OCI-LY1 (cell line): Measurements from ENCODE around the gene BTBD9.

Source experiments
- H2AFZ ChIP-seq: fragments of 200-600 bp; sonication (generic), shearing (Covaris generic); 2 replicates; pipeline ENCODE4 v1.6.0; 2014; ENCODE audit warnings: antibody characterized with exemption, mild to moderate bottlenecking, low read length
- H3F3A ChIP-seq: fragments of 200-600 bp; sonication (generic), shearing (Covaris generic); 2 replicates; pipeline ENCODE4 v1.6.0; 2014; ENCODE audit warnings: mild to moderate bottlenecking, antibody characterized with exemption, low read length, moderate library complexity; ENCODE audit not compliant: insufficient read depth
- H3K27ac ChIP-seq: fragments of 200-600 bp; sonication (generic); 2 replicates; pipeline ENCODE4 v1.5.1; 2014; ENCODE audit warnings: low read length, mixed run types, mild to moderate bottlenecking, low read depth; ENCODE audit not compliant: poor library complexity, severe bottlenecking
- H3K27me3 ChIP-seq: fragments of 200-600 bp; sonication (generic); 2 replicates; pipeline ENCODE4 v1.6.0; 2014; ENCODE audit warnings: antibody characterized with exemption, mild to moderate bottlenecking, low read length, moderate library complexity; ENCODE audit not compliant: insufficient read depth
- H3K36me3 ChIP-seq: fragments of 200-600 bp; sonication (generic); 2 replicates; pipeline ENCODE4 v1.6.1; 2014; ENCODE audit warnings: mild to moderate bottlenecking, antibody characterized with exemption, low read length, moderate library complexity, mixed read lengths; ENCODE audit not compliant: insufficient read depth
- H3K4me1 ChIP-seq: fragments of 200-600 bp; sonication (generic); 2 replicates; pipeline ENCODE4 v1.5.1; 2014; ENCODE audit warnings: mild to moderate bottlenecking, low read length, moderate library complexity; ENCODE audit not compliant: insufficient read depth, severe bottlenecking
- H3K4me2 ChIP-seq: fragments of 200-600 bp; sonication (generic), shearing (Covaris generic); 2 replicates; pipeline ENCODE4 v1.6.1; 2014; ENCODE audit warnings: low read length
- H3K4me3 ChIP-seq: fragments of 200-600 bp; sonication (generic); 2 replicates; pipeline ENCODE4 v1.5.1; 2014; ENCODE audit warnings: low read length, low read depth, mild to moderate bottlenecking, mixed read lengths; ENCODE audit not compliant: poor library complexity, severe bottlenecking
- H3K79me2 ChIP-seq: fragments of 200-600 bp; shearing (Covaris generic); 2 replicates; pipeline ENCODE4 v1.6.1; 2016; ENCODE audit warnings: mixed run types, low read length, mixed read lengths; ENCODE audit not compliant: insufficient read depth
- H3K9ac ChIP-seq: fragments of 200-600 bp; sonication (generic), shearing (Covaris generic); 2 replicates; pipeline ENCODE4 v1.6.1; 2014; ENCODE audit warnings: mild to moderate bottlenecking, low read length, mixed read lengths
- H3K9me2 ChIP-seq: fragments of 200-600 bp; sonication (generic), shearing (Covaris generic); 2 replicates; pipeline ENCODE4 v1.6.1; 2014; ENCODE audit warnings: low read depth, mild to moderate bottlenecking, low read length, mixed read lengths
- H3K9me3 ChIP-seq: fragments of 200-600 bp; shearing (Covaris generic); 2 replicates; pipeline ENCODE4 v1.6.1; 2014; ENCODE audit warnings: low read length, mixed read lengths
- H4K20me1 ChIP-seq: fragments of 200-600 bp; sonication (generic), shearing (Covaris generic); 2 replicates; pipeline ENCODE4 v1.6.0; 2016; ENCODE audit warnings: mild to moderate bottlenecking, low read length; ENCODE audit not compliant: insufficient read depth
- EZH2 ChIP-seq: fragments of 200-600 bp; sonication (generic), shearing (Covaris generic); IDR thresholded peaks from 2 replicates; pipeline ENCODE4 v1.8.0; 2017; ENCODE audit warnings: borderline replicate concordance, mixed run types, mild to moderate bottlenecking, antibody characterized with exemption, low read length, moderate library complexity, mixed read lengths
- TF ChIP-seq, protein P1 (sequence below): fragments of 200-600 bp; sonication (generic), shearing (Covaris generic); IDR thresholded peaks from 2 replicates; pipeline ENCODE4 v1.5.1; 2017; ENCODE audit warnings: mild to moderate bottlenecking, antibody characterized with exemption, low read length, moderate library complexity, mixed read lengths

Gene BTBD9

DNA sequence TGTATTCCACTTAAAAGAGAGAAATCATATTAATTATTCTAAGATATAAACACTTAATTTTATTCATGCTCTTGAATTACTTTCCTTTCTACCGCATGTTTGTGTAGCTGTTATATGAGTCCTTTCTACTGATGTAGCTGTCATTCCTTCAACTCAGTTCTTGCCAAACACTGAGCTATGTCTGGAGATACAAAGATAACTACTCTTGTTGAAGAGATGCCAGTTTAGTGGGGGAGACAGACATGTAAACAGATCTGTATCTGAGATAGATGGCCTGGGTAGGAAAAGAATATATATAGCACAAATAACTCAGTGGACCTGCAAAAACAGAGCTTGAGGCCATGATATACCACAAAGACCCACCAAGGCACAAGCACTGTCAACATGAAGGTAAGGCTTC is 157.3 kb downstream of the BTBD9 start:
- H3K9me2 ChIP-seq, result no peaks in the 10 kb centered on the region
- H4K20me1 ChIP-seq, result no peaks in the 10 kb centered on the region; the same call in 1 of the 2 replicates
- TF ChIP-seq, protein P1, sequence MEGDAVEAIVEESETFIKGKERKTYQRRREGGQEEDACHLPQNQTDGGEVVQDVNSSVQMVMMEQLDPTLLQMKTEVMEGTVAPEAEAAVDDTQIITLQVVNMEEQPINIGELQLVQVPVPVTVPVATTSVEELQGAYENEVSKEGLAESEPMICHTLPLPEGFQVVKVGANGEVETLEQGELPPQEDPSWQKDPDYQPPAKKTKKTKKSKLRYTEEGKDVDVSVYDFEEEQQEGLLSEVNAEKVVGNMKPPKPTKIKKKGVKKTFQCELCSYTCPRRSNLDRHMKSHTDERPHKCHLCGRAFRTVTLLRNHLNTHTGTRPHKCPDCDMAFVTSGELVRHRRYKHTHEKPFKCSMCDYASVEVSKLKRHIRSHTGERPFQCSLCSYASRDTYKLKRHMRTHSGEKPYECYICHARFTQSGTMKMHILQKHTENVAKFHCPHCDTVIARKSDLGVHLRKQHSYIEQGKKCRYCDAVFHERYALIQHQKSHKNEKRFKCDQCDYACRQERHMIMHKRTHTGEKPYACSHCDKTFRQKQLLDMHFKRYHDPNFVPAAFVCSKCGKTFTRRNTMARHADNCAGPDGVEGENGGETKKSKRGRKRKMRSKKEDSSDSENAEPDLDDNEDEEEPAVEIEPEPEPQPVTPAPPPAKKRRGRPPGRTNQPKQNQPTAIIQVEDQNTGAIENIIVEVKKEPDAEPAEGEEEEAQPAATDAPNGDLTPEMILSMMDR, result no peak
- no peak for TF ChIP-seq EZH2
- no peaks in the 10 kb centered on the region for H3K9me3 ChIP-seq
- H3K4me3 ChIP-seq, result no peak overlapping the region
- H3K4me2 ChIP-seq, result no peak overlapping the region
- no peak overlapping the region for H3K9ac ChIP-seq
- no peaks in the 10 kb centered on the region for H3K27me3 ChIP-seq
- no peaks in the 10 kb centered on the region for H3K4me1 ChIP-seq
- no peaks in the 10 kb centered on the region for H3K36me3 ChIP-seq
- H3K79me2 ChIP-seq, result no peaks in the 10 kb centered on the region
- no peak overlapping the region for H3K27ac ChIP-seq
- no peaks in the 10 kb centered on the region for H3F3A ChIP-seq
- H2AFZ ChIP-seq, result no peak overlapping the region

DNA sequence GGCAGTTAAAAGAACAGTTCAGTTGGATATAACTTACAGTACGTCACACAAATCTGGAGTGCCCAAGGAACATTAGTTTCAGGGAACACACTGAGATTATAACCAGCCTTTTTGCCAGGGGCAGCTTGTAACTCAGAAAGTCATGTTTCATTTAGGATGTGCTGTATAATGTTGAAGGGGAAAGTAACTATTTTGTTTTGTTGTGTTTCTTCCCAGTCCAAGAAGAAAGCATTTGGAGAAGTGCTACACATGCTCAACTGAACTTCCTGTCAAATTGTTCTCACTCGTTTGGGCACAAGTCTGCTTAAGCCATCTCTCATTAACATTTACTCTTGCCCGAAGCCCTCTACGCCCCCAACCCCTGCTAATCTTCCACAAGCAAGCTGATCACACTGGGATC is 157.9 kb downstream of the BTBD9 start:
- H3K4me1 ChIP-seq, result no peaks in the 10 kb centered on the region
- no peak overlapping the region for H3K4me2 ChIP-seq
- H3K9me3 ChIP-seq, result no peaks in the 10 kb centered on the region
- no peaks in the 10 kb centered on the region for H3K9me2 ChIP-seq
- no peaks in the 10 kb centered on the region for H3K27me3 ChIP-seq
- no peak overlapping the region for H2AFZ ChIP-seq
- H3K4me3 ChIP-seq, result no peak overlapping the region
- no peaks in the 10 kb centered on the region for H3F3A ChIP-seq
- no peak overlapping the region for H3K9ac ChIP-seq
- no peak overlapping the region for H3K27ac ChIP-seq
- no peaks in the 10 kb centered on the region for H3K79me2 ChIP-seq
- H3K36me3 ChIP-seq, result no peaks in the 10 kb centered on the region
- TF ChIP-seq, protein P1, result no peak
- TF ChIP-seq EZH2, result no peak
- H4K20me1 ChIP-seq, result no peaks in the 10 kb centered on the region; the same call in 1 of the 2 replicates

DNA sequence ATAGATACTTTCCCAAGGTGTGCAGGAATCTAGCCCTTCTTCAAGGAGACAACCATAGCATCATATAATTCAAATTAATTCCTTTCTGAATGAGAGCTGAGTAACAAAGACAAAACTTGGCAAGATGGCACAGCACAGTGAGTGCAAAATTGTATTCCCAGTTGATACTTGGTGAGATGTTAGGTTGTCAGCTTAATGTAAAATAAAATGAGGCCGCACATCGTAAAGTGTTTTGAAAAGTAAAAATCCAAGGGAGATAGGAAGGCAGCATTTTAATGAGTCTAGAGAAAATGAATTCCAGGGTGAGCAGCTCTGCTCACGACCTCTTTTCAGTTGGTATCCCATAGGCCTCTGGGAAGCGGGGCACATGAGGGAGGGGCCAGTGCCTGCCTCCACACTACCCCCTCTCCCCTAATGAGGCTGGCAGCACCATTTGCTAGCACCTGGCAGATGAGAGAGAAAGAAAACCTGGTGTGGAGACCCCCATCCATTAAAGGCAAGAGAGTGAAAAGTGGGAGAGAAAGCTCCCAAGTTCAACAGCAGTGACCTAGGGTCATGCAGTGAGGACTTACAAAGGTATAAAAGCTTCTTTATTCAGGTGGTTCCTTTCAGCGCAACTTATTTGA is 158.4 kb downstream of the BTBD9 start:
- no peak overlapping the region for H2AFZ ChIP-seq
- no peaks in the 10 kb centered on the region; the same call in 1 of the 2 replicates for H4K20me1 ChIP-seq
- no peak overlapping the region for H3K4me3 ChIP-seq
- H3K36me3 ChIP-seq, result no peaks in the 10 kb centered on the region
- H3K79me2 ChIP-seq, result no peaks in the 10 kb centered on the region
- no peaks in the 10 kb centered on the region for H3K9me2 ChIP-seq
- no peaks in the 10 kb centered on the region for H3K4me1 ChIP-seq
- TF ChIP-seq EZH2, result no peak
- TF ChIP-seq, protein P1, result no peak
- no peak overlapping the region for H3K4me2 ChIP-seq
- no peaks in the 10 kb centered on the region for H3F3A ChIP-seq
- no peaks in the 10 kb centered on the region for H3K9me3 ChIP-seq
- H3K9ac ChIP-seq, result no peak overlapping the region
- H3K27me3 ChIP-seq, result no peaks in the 10 kb centered on the region
- H3K27ac ChIP-seq, result no peak overlapping the region
